ENCODE data around the gene RASA3.

- TF ChIP-seq YY1 (IDR thresholded peaks at IDR 0.05; ENCODE audit: insufficient read depth, insufficient read length) (no peak), ZNF274 (IDR thresholded peaks at IDR 0.05; ENCODE audit: low read depth, low read length) (no peak), SUZ12 (IDR thresholded peaks at IDR 0.05; ENCODE audit: extremely low read depth, insufficient read depth, insufficient read length) (no peak)
Observed at GRCh38 chr13:114157869-114158495, 25.6 kb upstream of the RASA3 start.

Data from NT2/D1 (cell line).